ENCODE measurements around the gene OTULIN. TPM values are rescaled to one million over a fixed set of nuclear protein-coding genes. Genes with fewer than 3 reads are reported as not detected.

Gene OTULIN
- polyA plus RNA-seq, 1 donor (not counting 4 experiments of a cell fraction or from before 2014, with no cell fraction given), result 18.3 TPM

DNA sequence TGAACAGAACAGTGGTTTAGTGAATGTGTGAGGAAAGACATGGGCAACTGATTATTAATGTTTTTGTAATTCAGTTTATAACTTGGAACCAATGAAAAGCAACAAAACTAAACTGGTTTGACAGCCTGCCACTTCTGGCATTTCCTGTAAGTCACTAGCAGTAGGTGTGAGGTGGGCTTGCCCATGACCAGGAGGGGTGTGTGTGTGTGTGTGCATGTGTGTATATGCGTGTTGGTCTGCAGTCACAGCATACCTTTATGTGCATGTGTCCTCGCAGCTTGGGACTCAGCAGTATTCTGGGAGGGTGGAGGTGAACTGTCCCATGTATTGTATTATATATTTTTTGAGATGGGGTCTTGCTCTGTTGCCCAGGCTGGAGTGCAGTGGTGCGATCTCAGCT lies 32.3 kb downstream of the OTULIN start:
- Histone ChIP-seq H3K4me1 (ENCODE audit: control insufficient read depth, extremely low read depth, insufficient read depth, low read length) (peaks cover 6% of the 10 kb centered on the region), H3K4me3 (ENCODE audit: control insufficient read depth in 2 of 3, extremely low read depth in 1 of 3, insufficient read depth in 2 of 3, low read depth in 1 of 3, low read length in 3 of 3) (no peak overlapping the region), H3K4me2 (ENCODE audit: control insufficient read depth, extremely low read depth, insufficient read depth, low read depth, low read length) (no peak overlapping the region), H3K9ac (ENCODE audit: control insufficient read depth, extremely low read depth, insufficient read depth, low read length) (no peak overlapping the region), H3K36me3 (ENCODE audit: control insufficient read depth in 2 of 2, extremely low read depth in 1 of 2, insufficient read depth in 2 of 2, low read length in 2 of 2) (peaks cover 14 to 21% of the 10 kb centered on the region in 2 experiments), H3K9me3 (ENCODE audit: control insufficient read depth, low read depth, low read length) (no peaks in the 10 kb centered on the region), H2AFZ (ENCODE audit: control insufficient read depth, low read length) (no peak overlapping the region), H3K27ac (ENCODE audit: control insufficient read depth, insufficient read depth, low read length) (no peak overlapping the region), H4K20me1 (ENCODE audit: control insufficient read depth, extremely low read depth, insufficient read depth, low read length) (no peaks in the 10 kb centered on the region), H3K79me2 (ENCODE audit: control insufficient read depth, insufficient read depth, low read length) (peaks cover 2% of the 10 kb centered on the region), H3K27me3 (ENCODE audit: control insufficient read depth, extremely low read depth, insufficient read depth, low read length) (no peaks in the 10 kb centered on the region), H3K9me1 (ENCODE audit: control insufficient read depth, extremely low read depth, insufficient read depth, low read length) (no peaks in the 10 kb centered on the region)
- FAIRE-seq (no peak), DNase-seq (ENCODE audit: low read depth, low spot score) (no peak)
- dilution Hi-C loops (cut with MboI; ENCODE audit: extremely low pct_ligation_motif_present, low sequenced_read_pairs), result no loop called here
- no peak for TF ChIP-seq EZH2 (IDR thresholded peaks at IDR 0.05; ENCODE audit: low read length)
- TF ChIP-seq, protein P1, sequence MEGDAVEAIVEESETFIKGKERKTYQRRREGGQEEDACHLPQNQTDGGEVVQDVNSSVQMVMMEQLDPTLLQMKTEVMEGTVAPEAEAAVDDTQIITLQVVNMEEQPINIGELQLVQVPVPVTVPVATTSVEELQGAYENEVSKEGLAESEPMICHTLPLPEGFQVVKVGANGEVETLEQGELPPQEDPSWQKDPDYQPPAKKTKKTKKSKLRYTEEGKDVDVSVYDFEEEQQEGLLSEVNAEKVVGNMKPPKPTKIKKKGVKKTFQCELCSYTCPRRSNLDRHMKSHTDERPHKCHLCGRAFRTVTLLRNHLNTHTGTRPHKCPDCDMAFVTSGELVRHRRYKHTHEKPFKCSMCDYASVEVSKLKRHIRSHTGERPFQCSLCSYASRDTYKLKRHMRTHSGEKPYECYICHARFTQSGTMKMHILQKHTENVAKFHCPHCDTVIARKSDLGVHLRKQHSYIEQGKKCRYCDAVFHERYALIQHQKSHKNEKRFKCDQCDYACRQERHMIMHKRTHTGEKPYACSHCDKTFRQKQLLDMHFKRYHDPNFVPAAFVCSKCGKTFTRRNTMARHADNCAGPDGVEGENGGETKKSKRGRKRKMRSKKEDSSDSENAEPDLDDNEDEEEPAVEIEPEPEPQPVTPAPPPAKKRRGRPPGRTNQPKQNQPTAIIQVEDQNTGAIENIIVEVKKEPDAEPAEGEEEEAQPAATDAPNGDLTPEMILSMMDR (optimal IDR thresholded peaks at IDR 0.05 in 1 of 3, IDR thresholded peaks at IDR 0.05 in 1 of 3, conservative IDR thresholded peaks at IDR 0.05 in 1 of 3; ENCODE audit: extremely low read depth in 1 of 3, insufficient read depth in 2 of 3, low read length in 3 of 3), result no peak

DNA sequence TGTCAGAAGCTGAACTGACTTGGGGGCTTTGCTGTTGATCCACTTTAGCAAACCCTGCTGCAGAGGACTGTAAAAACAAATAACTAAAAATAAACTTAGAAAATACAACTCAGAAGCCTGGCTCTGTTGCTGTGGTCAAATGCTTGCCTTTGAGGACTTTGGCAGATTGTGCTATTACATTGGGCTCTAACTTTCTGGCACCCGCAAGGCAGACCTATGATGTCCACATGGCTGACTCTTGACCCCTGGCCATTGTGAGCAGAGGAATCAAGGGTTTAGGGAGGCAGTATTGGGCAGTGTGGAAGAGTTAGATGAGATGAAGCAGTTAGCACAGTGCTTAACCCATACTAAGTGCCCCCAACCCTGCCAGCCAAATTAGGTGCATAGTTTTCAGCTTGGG lies 34.0 kb downstream of the OTULIN start:
- H2AFZ ChIP-seq (ENCODE audit: control insufficient read depth, low read length), result no peak overlapping the region
- TF ChIP-seq, protein P1 (optimal IDR thresholded peaks at IDR 0.05 in 1 of 3, IDR thresholded peaks at IDR 0.05 in 1 of 3, conservative IDR thresholded peaks at IDR 0.05 in 1 of 3; ENCODE audit: extremely low read depth in 1 of 3, insufficient read depth in 2 of 3, low read length in 3 of 3), result no peak
- TF ChIP-seq EZH2 (IDR thresholded peaks at IDR 0.05; ENCODE audit: low read length), result no peak
- peaks cover 2% of the 10 kb centered on the region for H3K79me2 ChIP-seq (ENCODE audit: control insufficient read depth, insufficient read depth, low read length)
- H3K4me2 ChIP-seq (ENCODE audit: control insufficient read depth, extremely low read depth, insufficient read depth, low read depth, low read length), result no peak overlapping the region
- no peak overlapping the region for H3K9ac ChIP-seq (ENCODE audit: control insufficient read depth, extremely low read depth, insufficient read depth, low read length)
- peaks cover 20% of the 10 kb centered on the region for H3K4me1 ChIP-seq (ENCODE audit: control insufficient read depth, extremely low read depth, insufficient read depth, low read length)
- FAIRE-seq (no peak), DNase-seq (ENCODE audit: low read depth, low spot score) (no peak)
- H3K4me3 ChIP-seq (ENCODE audit: control insufficient read depth in 2 of 3, extremely low read depth in 1 of 3, insufficient read depth in 2 of 3, low read depth in 1 of 3, low read length in 3 of 3), result no peak overlapping the region
- dilution Hi-C loops (cut with MboI; ENCODE audit: extremely low pct_ligation_motif_present, low sequenced_read_pairs), result no loop called here
- H4K20me1 ChIP-seq (ENCODE audit: control insufficient read depth, extremely low read depth, insufficient read depth, low read length), result no peaks in the 10 kb centered on the region
- H3K9me3 ChIP-seq (ENCODE audit: control insufficient read depth, low read depth, low read length), result no peaks in the 10 kb centered on the region
- no peaks in the 10 kb centered on the region for H3K9me1 ChIP-seq (ENCODE audit: control insufficient read depth, extremely low read depth, insufficient read depth, low read length)
- no peaks in the 10 kb centered on the region for H3K27me3 ChIP-seq (ENCODE audit: control insufficient read depth, extremely low read depth, insufficient read depth, low read length)
- peaks cover 10 to 19% of the 10 kb centered on the region in 2 experiments for H3K36me3 ChIP-seq (ENCODE audit: control insufficient read depth in 2 of 2, extremely low read depth in 1 of 2, insufficient read depth in 2 of 2, low read length in 2 of 2)
- H3K27ac ChIP-seq (ENCODE audit: control insufficient read depth, insufficient read depth, low read length), result no peak overlapping the region
